Stimulated activated CD4-positive, alpha-beta T cell treated with anti-CD3 and anti-CD28 coated beads, Interleukin-1b, Interleukin-23, amount 100 ng/mL, for 48 hours (primary cell): ENCODE measurements around the gene COMMD4.
"Not testable (repeated sequence)": the region's sequence is repeated elsewhere in the genome, so short reads cannot be mapped to it uniquely, and the experiment has no call there.

Experiments
- DNase-seq: peaks from one replicate; pipeline ENCODE4 v3.0.0-alpha.2; 2020

The COMMD4 gene

GRCh38 chr15:75335705-75336355 is at the start of gene COMMD4:
Gene COMMD4, plus strand, starts transcription at chr15:75336063. Its CDS starts 27 bp downstream, at chr15:75336090.
- peak; percentile 89 for DNase-seq

GRCh38 chr15:75293660-75294059 is 42.2 kb upstream of the COMMD4 start:
- not testable (repeated sequence) for DNase-seq

GRCh38 chr15:75298541-75299310 is 37.1 kb upstream of the COMMD4 start:
- not testable (repeated sequence) for DNase-seq

- DNase-seq, result peak; percentile 56
These were observed 36.6 kb upstream of the COMMD4 start for GRCh38 chr15:75299311-75299688.

- DNase-seq, result not testable (repeated sequence)
These were observed 35.8 kb upstream of the COMMD4 start for GRCh38 chr15:75300026-75300425.

- no peak for DNase-seq
These were observed 33.5 kb upstream of the COMMD4 start for GRCh38 chr15:75302318-75302717.

GRCh38 chr15:75302753-75303152 is 33.1 kb upstream of the COMMD4 start:
- not testable (repeated sequence) for DNase-seq

- DNase-seq, result no peak
These were observed 29.7 kb upstream of the COMMD4 start for GRCh38 chr15:75306188-75306587.

- DNase-seq, result peak; percentile 14
These were observed 28.0 kb upstream of the COMMD4 start for GRCh38 chr15:75307778-75308390.

GRCh38 chr15:75309711-75310110 is 26.2 kb upstream of the COMMD4 start:
- DNase-seq, result no peak

- DNase-seq, result peak; percentile 6
These were observed 23.3 kb upstream of the COMMD4 start for GRCh38 chr15:75312548-75312947.

GRCh38 chr15:75313116-75313845 is 22.6 kb upstream of the COMMD4 start:
- DNase-seq, result no peak

- DNase-seq, result no peak
These were observed 21.1 kb upstream of the COMMD4 start for GRCh38 chr15:75314552-75315290.

- DNase-seq, result not testable (repeated sequence)
These were observed 16.5 kb upstream of the COMMD4 start for GRCh38 chr15:75319231-75319897.

- no peak for DNase-seq
These were observed 14.2 kb upstream of the COMMD4 start for GRCh38 chr15:75321711-75322110.

GRCh38 chr15:75325922-75326321 is 9.9 kb upstream of the COMMD4 start:
- DNase-seq, result no peak

- DNase-seq, result no peak
These were observed 8.9 kb upstream of the COMMD4 start for GRCh38 chr15:75327005-75327404.

- no peak for DNase-seq
These were observed 8.4 kb upstream of the COMMD4 start for GRCh38 chr15:75327491-75327890.

GRCh38 chr15:75328493-75329314 is 7.2 kb upstream of the COMMD4 start:
- no peak for DNase-seq

GRCh38 chr15:75329571-75329970 is 6.3 kb upstream of the COMMD4 start:
- DNase-seq, result no peak

- not testable (repeated sequence) for DNase-seq
These were observed 3.8 kb upstream of the COMMD4 start for GRCh38 chr15:75332093-75332492.
